ENCODE data around the gene PIK3R3. TPM values are rescaled to one million over a fixed set of nuclear protein-coding genes. Genes with fewer than 3 reads are reported as not detected.

PIK3R3 gene
- total RNA-seq, 2 donors from 2014 or later, result 18.4 to 19.0 TPM

GRCh38 chr1:46169811-46170454, 37.5 kb upstream of the PIK3R3 start:
- WGBS, 2 experiments (ENCODE audit: insufficient coverage in 1 of 2, insufficient read length in 1 of 2), result 93 to 100% methylated on average over 1 to 3 of the region's 3 CpGs
- peaks cover 8% of the 10 kb centered on the region for H3K4me1 Mint-ChIP-seq
- Histone ChIP-seq H3K4me3 (ENCODE audit: low read length) (no peak overlapping the region), H3K9me3 (ENCODE audit: control insufficient read depth, low read length) (no peaks in the 10 kb centered on the region), H3K9ac (ENCODE audit: extremely low read depth, low read length, poor library complexity, severe bottlenecking) (no peak overlapping the region), H3K27me3 (ENCODE audit: control insufficient read depth, insufficient read depth, low read length, poor library complexity, severe bottlenecking) (no peaks in the 10 kb centered on the region), H3K27ac (ENCODE audit: low read depth, low read length) (no peak overlapping the region), H3K4me1 (ENCODE audit: control insufficient read depth, insufficient read depth, low read length) (no peaks in the 10 kb centered on the region), H3K36me3 (ENCODE audit: control insufficient read depth, insufficient read depth, low read length) (no peaks in the 10 kb centered on the region)
- no peaks in the 10 kb centered on the region for H3K36me3 Mint-ChIP-seq (ENCODE audit: low read depth)
- H3K4me3 Mint-ChIP-seq, result no peak overlapping the region
- H3K27ac Mint-ChIP-seq, result no peak overlapping the region
- no peaks in the 10 kb centered on the region for H3K9me3 Mint-ChIP-seq
- H3K27me3 Mint-ChIP-seq (ENCODE audit: insufficient read depth), result peaks cover 47% of the 10 kb centered on the region
- DNase-seq, result no peak
- no peak for TF ChIP-seq CTCF (conservative IDR thresholded peaks at IDR 0.05)

DNA sequence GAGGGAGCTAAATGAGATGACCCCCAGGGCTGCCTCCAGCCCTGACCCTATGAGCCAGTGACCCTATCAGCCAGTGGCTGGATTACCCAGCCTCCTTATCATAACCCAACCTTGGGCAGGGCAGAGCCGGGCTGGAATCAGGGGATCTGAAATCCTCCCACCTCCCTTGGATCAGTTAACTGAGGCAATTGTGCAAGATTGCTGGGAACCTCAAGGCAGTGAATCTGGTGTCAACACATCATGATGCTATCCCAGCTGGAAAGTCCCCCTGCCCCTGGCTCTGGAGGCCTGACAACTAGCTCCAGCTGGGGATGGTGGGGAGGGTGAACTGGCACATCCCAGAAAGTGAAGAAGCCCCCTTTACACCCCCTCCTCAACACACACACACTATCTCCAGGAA, 36.0 kb upstream of the PIK3R3 start:
- H3K27me3 Mint-ChIP-seq (ENCODE audit: insufficient read depth), result peaks cover 51% of the 10 kb centered on the region
- no peaks in the 10 kb centered on the region for H3K4me1 ChIP-seq (ENCODE audit: control insufficient read depth, insufficient read depth, low read length)
- H3K9me3 ChIP-seq (ENCODE audit: control insufficient read depth, low read length), result no peaks in the 10 kb centered on the region
- H3K27ac Mint-ChIP-seq, result no peak overlapping the region
- peaks cover 8% of the 10 kb centered on the region for H3K4me1 Mint-ChIP-seq
- no peak overlapping the region for H3K4me3 Mint-ChIP-seq
- H3K27ac ChIP-seq (ENCODE audit: low read depth, low read length), result no peak overlapping the region
- H3K9me3 Mint-ChIP-seq, result no peaks in the 10 kb centered on the region
- TF ChIP-seq CTCF (conservative IDR thresholded peaks at IDR 0.05), result no peak
- whole genome bisulfite sequencing, 2 experiments (ENCODE audit: insufficient coverage in 1 of 2, insufficient read length in 1 of 2), result 97% methylated on average over 1 of the region's 1 CpG; no CpG with 5 or more reads in 1 of the 2 experiments
- H3K4me3 ChIP-seq (ENCODE audit: low read length), result no peak overlapping the region
- H3K9ac ChIP-seq (ENCODE audit: extremely low read depth, low read length, poor library complexity, severe bottlenecking), result no peak overlapping the region
- H3K36me3 Mint-ChIP-seq (ENCODE audit: low read depth), result no peaks in the 10 kb centered on the region
- no peak for DNase-seq
- no peaks in the 10 kb centered on the region for H3K36me3 ChIP-seq (ENCODE audit: control insufficient read depth, insufficient read depth, low read length)
- no peaks in the 10 kb centered on the region for H3K27me3 ChIP-seq (ENCODE audit: control insufficient read depth, insufficient read depth, low read length, poor library complexity, severe bottlenecking)

DNA sequence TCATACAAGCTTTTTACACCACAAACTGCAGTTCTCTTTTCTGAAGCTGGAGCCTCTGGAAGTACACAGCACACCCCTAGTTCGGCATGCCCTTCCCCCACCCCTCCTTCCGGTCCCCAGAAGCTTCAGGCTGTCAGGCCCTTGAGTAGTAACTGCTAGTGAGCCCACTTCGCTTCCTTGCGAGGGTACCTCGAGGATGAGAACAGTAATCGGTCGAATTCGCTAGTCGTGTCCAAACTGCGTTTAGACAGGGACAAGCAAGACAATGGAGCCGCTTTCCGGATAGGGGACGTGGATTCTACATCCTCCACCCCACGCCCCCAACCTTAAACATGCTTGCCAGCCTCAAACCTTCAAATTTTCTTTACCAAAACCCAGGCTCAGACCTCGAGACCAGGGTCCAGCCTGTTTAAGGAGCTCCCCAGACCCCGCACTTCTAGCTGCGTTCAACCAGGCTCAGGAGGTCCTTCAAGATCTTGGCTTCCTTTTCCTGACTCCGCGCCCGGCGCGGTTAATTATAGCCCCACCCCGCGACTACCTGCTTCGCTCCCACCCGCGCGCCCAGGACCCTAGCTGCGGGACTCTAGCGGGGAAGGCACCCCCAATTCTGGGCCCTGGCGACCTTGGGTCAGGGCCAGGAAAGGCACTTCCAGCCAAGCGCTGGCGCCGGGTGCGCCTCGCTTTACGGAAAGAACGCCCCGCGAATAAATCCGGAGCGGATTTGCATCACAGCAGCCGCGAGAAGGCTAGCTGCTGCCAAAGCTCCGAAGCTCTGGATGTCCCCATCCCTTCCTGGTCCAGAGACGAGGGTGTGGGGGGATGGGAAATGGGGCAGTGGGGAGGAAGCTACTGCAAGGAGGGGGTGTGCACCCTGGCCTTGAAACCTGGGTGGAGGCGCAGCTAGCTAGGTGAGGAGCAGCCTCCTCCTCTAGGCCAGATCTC, 34.4 kb upstream of the PIK3R3 start:
- TF ChIP-seq CTCF (conservative IDR thresholded peaks at IDR 0.05), result no peak
- Mint-ChIP-seq H3K9me3 (no peaks in the 10 kb centered on the region), H3K36me3 (ENCODE audit: low read depth) (no peaks in the 10 kb centered on the region), H3K27ac (no peak overlapping the region), H3K4me3 (peak overlapping the region; percentile 52), H3K27me3 (ENCODE audit: insufficient read depth) (peaks cover 53% of the 10 kb centered on the region), H3K4me1 (peaks cover 8% of the 10 kb centered on the region)
- H3K9ac ChIP-seq (ENCODE audit: extremely low read depth, low read length, poor library complexity, severe bottlenecking), result no peak overlapping the region
- H3K27ac ChIP-seq (ENCODE audit: low read depth, low read length), result no peak overlapping the region
- H3K27me3 ChIP-seq (ENCODE audit: control insufficient read depth, insufficient read depth, low read length, poor library complexity, severe bottlenecking), result no peaks in the 10 kb centered on the region
- no peak overlapping the region for H3K4me3 ChIP-seq (ENCODE audit: low read length)
- DNase-seq, result peak; percentile 68
- no peaks in the 10 kb centered on the region for H3K36me3 ChIP-seq (ENCODE audit: control insufficient read depth, insufficient read depth, low read length)
- no peaks in the 10 kb centered on the region for H3K4me1 ChIP-seq (ENCODE audit: control insufficient read depth, insufficient read depth, low read length)
- WGBS, 2 experiments (ENCODE audit: insufficient coverage in 1 of 2, insufficient read length in 1 of 2), result 84% methylated on average over 21 to 47 of the region's 47 CpGs
- H3K9me3 ChIP-seq (ENCODE audit: control insufficient read depth, low read length), result no peaks in the 10 kb centered on the region
